Parathyroid adenoma (tissue), 2 donors: ENCODE measurements around the gene PRR13.

Experiments
- H2AFZ ChIP-seq: fragments of 300-600 bp; sonication (generic); one replicate; pipeline ENCODE4 v1.7.0; 2017; ENCODE audit warnings: antibody characterized with exemption, mild to moderate bottlenecking
- H3K27ac ChIP-seq: fragments of 300-600 bp; sonication (generic); one replicate; pipeline ENCODE4 v1.7.0; 2017
- H3K27me3 ChIP-seq: fragments of 300-600 bp; sonication (generic); one replicate; pipeline ENCODE4 v1.7.0; 2017; ENCODE audit warnings: low read length; ENCODE audit not compliant: control insufficient read depth, insufficient read depth
- H3K36me3 ChIP-seq: fragments of 300-600 bp; sonication (generic); one replicate; pipeline ENCODE4 v1.7.0; 2017; ENCODE audit warnings: low read length; ENCODE audit not compliant: control insufficient read depth, insufficient read depth
- H3K4me1 ChIP-seq: fragments of 300-600 bp; sonication (generic); one replicate; pipeline ENCODE4 v1.7.0; 2017; ENCODE audit warnings: control low read depth
- H3K4me2 ChIP-seq: fragments of 300-600 bp; sonication (generic); one replicate; pipeline ENCODE4 v1.7.0; 2017; ENCODE audit warnings: low read length
- H3K4me3 ChIP-seq: fragments of 300-600 bp; sonication (generic); one replicate; pipeline ENCODE4 v1.7.0; 2017; ENCODE audit warnings: low read depth, low read length
- H3K79me2 ChIP-seq: fragments of 300-600 bp; sonication (generic); one replicate; pipeline ENCODE4 v1.7.0; 2017; ENCODE audit warnings: control low read depth
- H3K9ac ChIP-seq: fragments of 300-600 bp; sonication (generic); one replicate; pipeline ENCODE4 v1.7.0; 2017; ENCODE audit warnings: mild to moderate bottlenecking
- H3K9me3 ChIP-seq: fragments of 300-600 bp; sonication (generic); one replicate; pipeline ENCODE4 v1.7.0; 2017; ENCODE audit warnings: low read length; ENCODE audit not compliant: control insufficient read depth
- CTCF ChIP-seq: fragments of 300-600 bp; sonication (generic); IDR thresholded peaks from one replicate; pipeline ENCODE4 v1.7.0; 2017; ENCODE audit warnings: antibody characterized with exemption, mild to moderate bottlenecking
- donor health status: primary hyperparathyroidism.

The PRR13 gene

GRCh38 chr12:53482626-53483168 is 41.2 kb downstream of the PRR13 start:
- H3K79me2 ChIP-seq, result no peaks in the 10 kb centered on the region
- no peaks in the 10 kb centered on the region for H3K36me3 ChIP-seq
- no peak overlapping the region for H3K4me2 ChIP-seq
- no peak overlapping the region for H3K27ac ChIP-seq
- peaks cover 3% of the 10 kb centered on the region for H3K4me1 ChIP-seq
- H3K9ac ChIP-seq, result no peak overlapping the region
- no peaks in the 10 kb centered on the region for H3K9me3 ChIP-seq
- no peak for TF ChIP-seq CTCF
- H3K27me3 ChIP-seq, result no peaks in the 10 kb centered on the region
- no peak overlapping the region for H3K4me3 ChIP-seq
- H2AFZ ChIP-seq, result no peak overlapping the region

- no peak for TF ChIP-seq CTCF
- no peaks in the 10 kb centered on the region for H3K36me3 ChIP-seq
- H3K27ac ChIP-seq, result no peak overlapping the region
These were observed 41.9 kb downstream of the PRR13 start for GRCh38 chr12:53483225-53483978.

GRCh38 chr12:53483979-53484377 is 42.4 kb downstream of the PRR13 start:
- Histone ChIP-seq H3K36me3 (no peaks in the 10 kb centered on the region), H3K4me2 (no peak overlapping the region), H3K4me1 (no peaks in the 10 kb centered on the region), H3K27me3 (no peaks in the 10 kb centered on the region), H3K9ac (no peak overlapping the region), H3K79me2 (no peaks in the 10 kb centered on the region), H3K27ac (no peak overlapping the region), H3K4me3 (no peak overlapping the region), H2AFZ (no peak overlapping the region), H3K9me3 (no peaks in the 10 kb centered on the region)
- no peak for TF ChIP-seq CTCF

More at GRCh38 chr12:53483225-53483978, 41.9 kb downstream of the PRR13 start:
- H3K9me3 ChIP-seq, result no peaks in the 10 kb centered on the region
- H3K79me2 ChIP-seq, result no peaks in the 10 kb centered on the region
- no peaks in the 10 kb centered on the region for H3K27me3 ChIP-seq
- H3K9ac ChIP-seq, result no peak overlapping the region
- no peak overlapping the region for H2AFZ ChIP-seq
- no peak overlapping the region for H3K4me2 ChIP-seq
- H3K4me1 ChIP-seq, result no peaks in the 10 kb centered on the region
- H3K4me3 ChIP-seq, result no peak overlapping the region

GRCh38 chr12:53484686-53485575 is 43.4 kb downstream of the PRR13 start:
- Histone ChIP-seq H3K9ac (no peak overlapping the region), H3K36me3 (no peaks in the 10 kb centered on the region)
- no peak for TF ChIP-seq CTCF

More at GRCh38 chr12:53484686-53485575, 43.4 kb downstream of the PRR13 start:
- Histone ChIP-seq H2AFZ (no peak overlapping the region), H3K9me3 (no peaks in the 10 kb centered on the region), H3K4me3 (no peak overlapping the region), H3K27me3 (no peaks in the 10 kb centered on the region), H3K4me2 (no peak overlapping the region), H3K79me2 (no peaks in the 10 kb centered on the region), H3K4me1 (no peaks in the 10 kb centered on the region), H3K27ac (no peak overlapping the region)
